ENCODE data around the gene TUBA4A. TPM values are rescaled to one million over a fixed set of nuclear protein-coding genes. Genes with fewer than 3 reads are reported as not detected.

TUBA4A gene
- total and polyA plus RNA-seq, 9 of the 15 experiments (the other 6 are each of a cell fraction or from before 2014, with no cell fraction given): 25.1 to 174 (median 42.4) TPM

- TF ChIP-seq TFE3 (CRISPR knock-in tag; IDR thresholded peaks at IDR 0.05): peak; percentile 95
- TF ChIP-seq MLX (CRISPR knock-in tag; conservative IDR thresholded peaks at IDR 0.05): no peak
- peak in 1 of 2 experiments; percentile 74; a peak in 2 of 4 replicates for TF ChIP-seq TEAD1 (CRISPR knock-in tag; IDR thresholded peaks at IDR 0.05)
- TF ChIP-seq ZFP1 (CRISPR knock-in tag; IDR thresholded peaks at IDR 0.05): no peak
- TF ChIP-seq XRCC3 (IDR thresholded peaks at IDR 0.05): no peak
- TF ChIP-seq VEZF1 (CRISPR knock-in tag; IDR thresholded peaks at IDR 0.05): peak; percentile 98
- peak; percentile 72 for TF ChIP-seq TAF1 (IDR thresholded peaks at IDR 0.05; ENCODE audit: control insufficient read depth, extremely low read depth, insufficient read depth, low read length, severe bottlenecking)
- no peak for TF ChIP-seq MCM2 (IDR thresholded peaks at IDR 0.05; ENCODE audit: low read depth)
- TF ChIP-seq RCOR1 (IDR thresholded peaks at IDR 0.05; ENCODE audit: borderline replicate concordance in 1 of 2, low read depth in 2 of 2, low read length in 2 of 2): peak in 1 of 2 experiments; percentile 51; a peak in 2 of 4 replicates
- TF ChIP-seq PHF20 (IDR thresholded peaks at IDR 0.05; ENCODE audit: partially characterized antibody): no peak
- TF ChIP-seq POLR2A (conservative IDR thresholded peaks at IDR 0.05): peak; percentile 84
- TF ChIP-seq BCLAF1 (IDR thresholded peaks at IDR 0.05; ENCODE audit: borderline replicate concordance in 1 of 2, control insufficient read depth in 1 of 2, low read depth in 2 of 2, low read length in 1 of 2): no peak
- 0 out of 6 replicates have a peak, but pooled peaks of 1 of the 3 experiments have one; percentile 22 for TF ChIP-seq ZBTB11 (CRISPR knock-in tag; IDR thresholded peaks at IDR 0.05)
Measured at GRCh38 chr2:219218732-219219701, 34.7 kb downstream of the TUBA4A start, which contains the start of gene ABCB6 (continued).
